ENCODE measurements around the gene TMEM219.

DNA sequence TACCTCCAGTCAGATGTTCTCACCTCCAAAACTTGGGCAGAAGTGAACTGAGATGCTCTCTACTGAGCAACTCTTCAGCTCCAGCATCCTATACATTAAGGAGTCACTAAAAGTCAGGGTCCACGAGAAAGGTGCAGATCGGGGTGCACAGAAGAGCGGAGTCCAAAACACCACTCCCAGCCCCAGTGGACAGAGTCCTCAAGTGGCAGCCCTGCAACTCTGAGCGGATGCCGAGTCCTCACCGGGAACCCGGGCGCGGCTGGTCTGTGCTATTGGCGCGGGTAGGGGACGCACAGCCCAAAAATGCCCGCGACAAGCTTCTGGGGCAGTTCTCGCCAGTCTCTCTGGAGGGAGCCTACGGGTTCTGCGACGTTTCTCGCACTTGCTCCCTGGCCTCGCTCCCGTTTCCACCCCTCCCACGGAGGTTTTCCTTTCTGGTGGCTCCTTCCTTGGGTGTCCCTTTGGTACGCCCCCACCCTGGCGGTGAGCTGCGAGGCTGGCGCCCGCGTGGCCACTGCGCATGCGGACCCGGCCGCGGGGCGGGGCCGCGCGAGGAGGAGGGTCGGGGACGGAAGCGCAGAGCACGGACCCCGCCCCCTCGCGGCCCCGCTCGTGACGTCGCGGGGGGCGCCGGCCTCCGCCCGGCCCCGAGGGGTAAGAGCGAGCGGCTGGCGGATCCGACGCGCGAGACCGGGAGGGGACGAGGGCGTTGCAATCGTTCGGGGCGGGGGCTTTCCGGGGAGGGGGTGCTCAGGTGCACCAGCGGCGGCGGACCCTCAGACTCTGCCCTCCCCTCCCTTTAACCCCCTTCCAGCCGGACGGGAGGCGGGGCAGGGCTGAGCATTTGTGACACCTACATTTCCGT lies at the start of gene TMEM219:
- no peak for TF ChIP-seq GATA2 (IDR thresholded peaks at IDR 0.05; ENCODE audit: low read depth, low read length)
- no peak for TF ChIP-seq GATA3 (IDR thresholded peaks at IDR 0.05; ENCODE audit: low read depth, low read length)

All from SH-SY5Y (cell line).